Measurements from ENCODE around the gene UBE2I. TPM values are rescaled to one million over a fixed set of nuclear protein-coding genes. Genes with fewer than 3 reads are reported as not detected.
A peak's percentile ranks its signal among the peaks of the same experiment; 100 is the strongest.

UBE2I gene
- total RNA-seq, 4 donors from 2014 or later, result 72.0 to 165 (median 107) TPM

- no peak overlapping the region for H3K27ac ChIP-seq
- 87% methylated on average over 3 of the region's 17 CpGs for WGBS
- H3K36me3 ChIP-seq, result peaks cover 26% of the 10 kb centered on the region
- no peaks in the 10 kb centered on the region for H3K9me3 ChIP-seq
- H3K4me3 ChIP-seq, result no peak overlapping the region
- no peaks in the 10 kb centered on the region for H3K27me3 ChIP-seq
- H3K4me1 ChIP-seq, result peaks cover 51% of the 10 kb centered on the region
- no peak for TF ChIP-seq EP300 (IDR thresholded peaks at IDR 0.05)
- DNase-seq (ENCODE audit: low spot score in 2 of 2), result no peak
These were observed 40.5 kb downstream of the UBE2I start for GRCh38 chr16:1349951-1350350.

GRCh38 chr16:1350691-1351090, 41.3 kb downstream of the UBE2I start:
- DNase-seq (ENCODE audit: low spot score in 2 of 2), result no peak
- no peak overlapping the region for H3K27ac ChIP-seq
- TF ChIP-seq POLR2AphosphoS5 (IDR thresholded peaks at IDR 0.05), result no peak
- TF ChIP-seq POLR2A (IDR thresholded peaks at IDR 0.05), result no peak
- TF ChIP-seq CTCF (IDR thresholded peaks at IDR 0.05), result no peak
- no peak for TF ChIP-seq EP300 (IDR thresholded peaks at IDR 0.05)
- WGBS, result 69% methylated on average over 6 of the region's 19 CpGs
- H3K4me3 ChIP-seq, result peak overlapping the region; percentile 99
- H3K27me3 ChIP-seq, result no peaks in the 10 kb centered on the region
- peaks cover 26% of the 10 kb centered on the region for H3K36me3 ChIP-seq
- H3K4me1 ChIP-seq, result peaks cover 57% of the 10 kb centered on the region
- no peaks in the 10 kb centered on the region for H3K9me3 ChIP-seq

- H3K4me1 ChIP-seq, result peaks cover 62% of the 10 kb centered on the region
- no peaks in the 10 kb centered on the region for H3K27me3 ChIP-seq
- peak overlapping the region; percentile 67 for H3K27ac ChIP-seq
- no peaks in the 10 kb centered on the region for H3K9me3 ChIP-seq
- 2% methylated on average over 22 of the region's 35 CpGs for WGBS
- DNase-seq (ENCODE audit: low spot score in 2 of 2), result no peak
- H3K36me3 ChIP-seq, result peaks cover 26% of the 10 kb centered on the region
- peak overlapping the region; percentile 99 for H3K4me3 ChIP-seq
- TF ChIP-seq CTCF (IDR thresholded peaks at IDR 0.05) (no peak), POLR2AphosphoS5 (IDR thresholded peaks at IDR 0.05) (no peak), POLR2A (IDR thresholded peaks at IDR 0.05) (no peak), EP300 (IDR thresholded peaks at IDR 0.05) (no peak)
These were observed 41.8 kb downstream of the UBE2I start for GRCh38 chr16:1351215-1351581.

GRCh38 chr16:1351582-1352362, 42.3 kb downstream of the UBE2I start, which contains the start of the genes GNPTG and TSR3:
Gene GNPTG, plus strand, starts transcription at chr16:1351931. Its CDS starts 35 bp downstream, at chr16:1351966.
Gene TSR3, minus strand, starts transcription at chr16:1351878. Its CDS starts 74 bp downstream, at chr16:1351804.
- peak; percentile 89 to 91 for DNase-seq (ENCODE audit: low spot score in 2 of 2)
- 2% methylated on average over 10 of the region's 98 CpGs for WGBS
- Histone ChIP-seq H3K36me3 (peaks cover 26% of the 10 kb centered on the region), H3K4me3 (peak within 1 kb of the TSS; percentile 99), H3K27ac (peak within 1 kb of the TSS; percentile 67), H3K9me3 (no peaks in the 10 kb centered on the region), H3K4me1 (peaks cover 66% of the 10 kb centered on the region), H3K27me3 (no peaks in the 10 kb centered on the region)
- TF ChIP-seq POLR2AphosphoS5 (IDR thresholded peaks at IDR 0.05), result peak; percentile 96 to 97 (median 97)
- no peak for TF ChIP-seq EP300 (IDR thresholded peaks at IDR 0.05)

- no peak for TF ChIP-seq POLR2AphosphoS5 (IDR thresholded peaks at IDR 0.05)
- no peak for DNase-seq (ENCODE audit: low spot score in 2 of 2)
- H3K27ac ChIP-seq, result no peak overlapping the region
- H3K4me3 ChIP-seq, result no peak overlapping the region
- peaks cover 52% of the 10 kb centered on the region for H3K4me1 ChIP-seq
- H3K27me3 ChIP-seq, result no peaks in the 10 kb centered on the region
- H3K9me3 ChIP-seq, result no peaks in the 10 kb centered on the region
- 77% methylated on average over 45 of the region's 49 CpGs for WGBS
- H3K36me3 ChIP-seq, result peaks cover 23% of the 10 kb centered on the region
These were observed 45.5 kb downstream of the UBE2I start for GRCh38 chr16:1354815-1355540.

- 87% methylated on average over 6 of the region's 15 CpGs for WGBS
- H3K4me3 ChIP-seq, result no peak overlapping the region
- no peak for DNase-seq (ENCODE audit: low spot score in 2 of 2)
- no peaks in the 10 kb centered on the region for H3K27me3 ChIP-seq
- no peaks in the 10 kb centered on the region for H3K9me3 ChIP-seq
- no peak overlapping the region for H3K27ac ChIP-seq
- TF ChIP-seq CTCF (IDR thresholded peaks at IDR 0.05) (no peak), EP300 (IDR thresholded peaks at IDR 0.05) (no peak), POLR2A (IDR thresholded peaks at IDR 0.05) (no peak), POLR2AphosphoS5 (IDR thresholded peaks at IDR 0.05) (no peak)
- peaks cover 23% of the 10 kb centered on the region for H3K36me3 ChIP-seq
- peaks cover 46% of the 10 kb centered on the region for H3K4me1 ChIP-seq
These were observed 46.2 kb downstream of the UBE2I start for GRCh38 chr16:1355591-1355990.
